ENCODE measurements around the gene DPYSL5. TPM values are rescaled to one million over a fixed set of nuclear protein-coding genes. Genes with fewer than 3 reads are reported as not detected.

DPYSL5 gene
- polyA plus RNA-seq, 2 of the 4 experiments (the other 2 are of a cell fraction), result 2.5 to 8.2 TPM

- 0 out of 3 replicates have a peak overlapping the region, but pooled peaks have one; percentile 18 for H3K4me2 ChIP-seq
- DNase-seq (ENCODE audit: low read depth in 1 of 2, low spot score in 1 of 2) (no peak), ATAC-seq (peak in 1 of 2 experiments; percentile 39; a peak in 3 of 6 replicates), FAIRE-seq (no peak)
- TF ChIP-seq MYC (IDR thresholded peaks at IDR 0.05; ENCODE audit: borderline replicate concordance, low read length) (no peak), SREBF2 (IDR thresholded peaks at IDR 0.05) (no peak), RARB (CRISPR knock-in tag; IDR thresholded peaks at IDR 0.05) (no peak), JUNB (IDR thresholded peaks at IDR 0.05) (no peak), KDM1A (IDR thresholded peaks at IDR 0.05; ENCODE audit: low read depth) (no peak), USF2 (IDR thresholded peaks at IDR 0.05) (no peak), NFE2L2 (conservative IDR thresholded peaks at IDR 0.05; ENCODE audit: low read length) (no peak), GATA3 (IDR thresholded peaks at IDR 0.05; ENCODE audit: borderline replicate concordance) (no peak)
- CTCF ChIA-PET, result interaction anchor here (0.5 to 34.5 kb wide), 5 partner anchors 10 to 96 kb away, joined by 3 to 669 read pairs (median 5); partner anchors contain the start of gene DPYSL5
- no peak overlapping the region for H3K4me3 ChIP-seq
- 63% methylated on average over 28 of the region's 34 CpGs for WGBS (ENCODE audit: missing lambda C conversion rate)
- peak overlapping the region in 1 of 2 experiments; percentile 17; a peak in 1 of 6 replicates for H3K27ac ChIP-seq
- POLR2A ChIA-PET, result no interaction called here
- peaks cover 8% of the 10 kb centered on the region; the same call in 1 of the 3 replicates for H3K4me1 ChIP-seq
- H3K9me3 ChIP-seq, result no peaks in the 10 kb centered on the region
These were observed 99.2 kb downstream of the DPYSL5 start for GRCh38 chr2:26946841-26947784.

- 87% methylated on average over 3 of the region's 3 CpGs for WGBS (ENCODE audit: missing lambda C conversion rate)
- TF ChIP-seq KDM1A (IDR thresholded peaks at IDR 0.05; ENCODE audit: low read depth) (no peak), SREBF2 (IDR thresholded peaks at IDR 0.05) (no peak), EHF (CRISPR knock-in tag; IDR thresholded peaks at IDR 0.05) (no peak), SMC3 (IDR thresholded peaks at IDR 0.05) (no peak), RCOR1 (IDR thresholded peaks at IDR 0.05; ENCODE audit: low read depth, low read length) (no peak), ZC3H11A (IDR thresholded peaks at IDR 0.05) (no peak), USF2 (IDR thresholded peaks at IDR 0.05) (no peak), ZNF302 (CRISPR knock-in tag; IDR thresholded peaks at IDR 0.05) (no peak), TP53 (CRISPR knock-in tag; IDR thresholded peaks at IDR 0.05) (no peak), MAFK (IDR thresholded peaks at IDR 0.05; ENCODE audit: partially characterized antibody) (no peak), NFE2L2 (conservative IDR thresholded peaks at IDR 0.05; ENCODE audit: low read length) (no peak), EHMT2 (IDR thresholded peaks at IDR 0.05; ENCODE audit: low read depth) (no peak), JUN (IDR thresholded peaks at IDR 0.05) (no peak)
- H3K9me3 ChIP-seq, result no peaks in the 10 kb centered on the region
- ChIA-PET CTCF (interaction anchor here (1.1 to 34.5 kb wide), 6 partner anchors 9 to 98 kb away, joined by 3 to 758 read pairs (median 5); partner anchors contain the start of gene DPYSL5), POLR2A (no interaction called here)
- FAIRE-seq (no peak), DNase-seq (ENCODE audit: low read depth in 1 of 2, low spot score in 1 of 2) (no peak), ATAC-seq (no peak)
- no peak overlapping the region for H3K4me2 ChIP-seq
- no peak overlapping the region for H3K27ac ChIP-seq
- H3K4me3 ChIP-seq, result no peak overlapping the region
- H3K4me1 ChIP-seq, result peaks cover 8% of the 10 kb centered on the region; the same call in 1 of the 3 replicates
These were observed 100.9 kb downstream of the DPYSL5 start for GRCh38 chr2:26948800-26949199.

GRCh38 chr2:26950246-26950645 lies 102.3 kb downstream of the DPYSL5 start:
- Histone ChIP-seq H3K9me3 (no peaks in the 10 kb centered on the region), H3K4me1 (peaks cover 8% of the 10 kb centered on the region; the same call in 1 of the 3 replicates), H3K4me3 (no peak overlapping the region), H3K4me2 (no peak overlapping the region), H3K27ac (no peak overlapping the region)
- ATAC-seq, result no peak
- TF ChIP-seq CBX2 (IDR thresholded peaks at IDR 0.05; ENCODE audit: borderline replicate concordance, low read depth) (no peak), PHF8 (IDR thresholded peaks at IDR 0.05; ENCODE audit: borderline replicate concordance, low read depth) (no peak), EHF (CRISPR knock-in tag; IDR thresholded peaks at IDR 0.05) (no peak), EHMT2 (IDR thresholded peaks at IDR 0.05; ENCODE audit: low read depth) (no peak)
- ChIA-PET POLR2A (no interaction called here), CTCF (interaction anchor here (1.2 to 34.5 kb wide), 6 partner anchors 11 to 99 kb away, joined by 4 to 758 read pairs (median 29); partner anchors contain the start of gene DPYSL5)
- no peak for FAIRE-seq
- DNase-seq (ENCODE audit: low read depth in 1 of 2, low spot score in 1 of 2), result no peak
- 54% methylated on average over 5 of the region's 5 CpGs for WGBS (ENCODE audit: missing lambda C conversion rate)

Measured in A549 (cell line).